NCI-H1436 (cell line): ENCODE data around the gene C15orf39.
"Not testable (repeated sequence)": the region's sequence is repeated elsewhere in the genome, so short reads cannot be mapped to it uniquely, and the experiment has no call there.

Experiments
- DNase-seq: peaks from one replicate; lab custom pipeline; 2025; lab: John Stamatoyannopoulos, UW

Gene C15orf39

GRCh38 chr15:75231836-75232235 is 30.2 kb downstream of the C15orf39 start:
- DNase-seq: no peak

DNA sequence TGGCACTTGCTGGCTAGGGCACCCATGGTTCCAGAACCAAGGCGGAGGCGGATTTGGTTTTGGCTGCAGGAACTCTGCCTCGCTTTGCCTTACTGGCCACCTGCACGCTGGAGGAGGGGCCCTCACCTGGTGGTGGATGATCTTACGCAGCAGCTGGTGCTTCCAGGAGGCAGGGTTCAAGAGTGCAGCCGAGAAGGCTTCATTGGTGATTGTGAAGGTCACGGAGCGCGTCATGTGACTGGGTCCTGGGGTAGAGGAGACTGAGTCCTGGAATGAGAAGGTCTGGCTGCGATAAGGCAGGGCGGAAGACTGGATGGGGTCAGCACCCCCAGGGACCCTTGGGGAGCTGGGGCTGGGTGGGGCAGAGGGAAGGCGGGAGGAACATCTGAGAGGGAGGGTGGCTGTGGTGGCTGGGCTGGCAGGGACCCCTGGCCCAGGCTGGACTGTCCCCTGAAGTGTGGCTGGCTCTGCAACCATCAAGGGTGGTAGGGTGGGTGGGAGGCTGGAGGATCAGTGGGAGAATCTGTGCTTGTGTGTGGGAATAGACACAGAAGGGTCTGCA is 30.7 kb downstream of the C15orf39 start:
- no peak for DNase-seq

GRCh38 chr15:75232826-75233503 is 31.3 kb downstream of the C15orf39 start:
- no peak for DNase-seq

GRCh38 chr15:75233504-75234190 is 32.0 kb downstream of the C15orf39 start:
- no peak for DNase-seq

- DNase-seq: no peak
Measured at GRCh38 chr15:75234191-75234810, 32.6 kb downstream of the C15orf39 start.

- DNase-seq: no peak
Measured at GRCh38 chr15:75235051-75235673, 33.5 kb downstream of the C15orf39 start.

- DNase-seq: no peak
Measured at GRCh38 chr15:75235760-75236729, 34.4 kb downstream of the C15orf39 start.

- no peak for DNase-seq
Measured at GRCh38 chr15:75237316-75237982, 35.8 kb downstream of the C15orf39 start.

DNA sequence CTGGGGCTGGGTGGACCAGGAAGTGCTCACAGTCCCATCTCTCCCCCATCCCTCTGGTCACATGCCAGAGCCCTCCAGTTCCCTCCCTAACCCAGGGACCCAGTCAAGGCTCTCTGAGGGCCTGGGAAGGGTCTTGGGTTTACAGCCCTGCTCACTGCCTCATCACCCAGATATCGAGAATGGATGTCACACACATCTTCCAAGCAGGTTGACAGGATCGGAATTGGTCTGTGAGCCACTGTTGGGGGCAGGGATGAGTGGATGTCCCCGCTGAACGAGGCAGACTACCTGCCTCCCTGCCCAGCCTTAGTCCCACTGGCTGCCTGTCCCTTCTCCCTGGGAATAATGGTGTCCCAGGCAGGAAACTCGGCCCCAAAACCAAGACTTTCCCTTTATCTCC is 36.5 kb downstream of the C15orf39 start:
- DNase-seq: no peak

- not testable (repeated sequence) for DNase-seq
Measured at GRCh38 chr15:75245741-75246140, 44.1 kb downstream of the C15orf39 start.

GRCh38 chr15:75248991-75249390 is 47.3 kb downstream of the C15orf39 start:
- not testable (repeated sequence) for DNase-seq

GRCh38 chr15:75249726-75250125 is 48.0 kb downstream of the C15orf39 start:
- DNase-seq: no peak

DNA sequence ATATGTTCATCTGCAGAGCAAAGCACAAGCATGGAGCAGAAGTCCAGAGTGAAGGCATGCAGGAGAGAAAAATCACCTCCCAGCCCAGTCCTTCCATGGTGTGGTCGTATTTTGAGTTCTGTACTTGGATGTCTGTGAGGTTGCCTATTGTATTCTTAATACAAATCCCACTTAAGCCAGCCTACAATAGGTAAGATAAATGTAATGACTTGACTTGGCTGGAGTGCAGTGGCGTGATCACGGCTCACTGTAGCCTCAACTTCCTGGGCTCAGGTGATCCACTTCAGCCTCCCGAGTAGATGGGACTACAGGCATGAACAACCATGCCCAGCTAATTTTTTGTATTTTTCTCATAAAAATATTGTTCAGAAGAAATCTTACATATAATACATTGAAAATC is 49.7 kb downstream of the C15orf39 start:
- not testable (repeated sequence) for DNase-seq

- DNase-seq: not testable (repeated sequence)
Measured at GRCh38 chr15:75252285-75252684, 50.6 kb downstream of the C15orf39 start.

GRCh38 chr15:75258034-75258433 is 56.4 kb downstream of the C15orf39 start, which contains the start of gene GOLGA6C:
Gene GOLGA6C (plus strand): TSS chr15:75258334. CDS start chr15:75258599, 265 bp downstream.
- DNase-seq: not testable (repeated sequence)

- DNase-seq: not testable (repeated sequence)
Measured at GRCh38 chr15:75258620-75259343, 57.1 kb downstream of the C15orf39 start.

DNA sequence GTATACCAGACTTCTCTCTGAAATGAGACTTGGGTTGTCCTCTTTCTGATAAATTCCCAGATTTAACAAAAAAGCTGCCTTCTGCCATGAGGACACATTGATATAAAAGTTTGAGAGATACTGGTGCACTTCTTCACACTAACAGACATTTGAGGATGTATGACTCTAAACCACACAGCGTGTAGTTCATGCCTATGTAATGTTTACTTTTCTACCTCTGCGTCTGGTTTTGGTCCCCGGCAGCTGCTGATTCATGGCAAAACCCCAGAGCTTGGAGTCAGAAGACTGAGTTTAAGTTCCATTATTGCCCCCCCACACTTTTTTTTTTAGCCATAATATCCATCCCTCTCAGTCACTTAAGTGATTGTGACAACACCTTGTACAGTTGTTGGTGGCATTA is 58.2 kb downstream of the C15orf39 start:
- not testable (repeated sequence) for DNase-seq
